Heart right ventricle (tissue), 16 donors: ENCODE results near the gene SOD3. TPM values are rescaled to one million over a fixed set of nuclear protein-coding genes. Genes with fewer than 3 reads are reported as not detected.

Experiments
- ATAC-seq, 8 donors: fragments of 200-7000 bp; cut with Tn5 transposase; one replicate each; pipeline ENCODE4 v1.9.1; 2020; ENCODE audit warnings: mild to moderate bottlenecking in 8 of 8, moderate library complexity in 8 of 8, moderate number of reproducible peaks in 1 of 8
- DNase-seq, 2 donors: peaks; one replicate each; pipeline ENCODE4 v3.0.0-alpha.2; 2020
- H3K27ac ChIP-seq, 10 donors: fragments of 200-600 bp; sonication (generic) in 2 of 10; one replicate each; pipeline versions ENCODE4 v1.5.0 to v1.8.0; 2020 to 2022; ENCODE audit warnings: mild to moderate bottlenecking in 3 of 10
- H3K27me3 ChIP-seq, 7 donors: fragments of 200-600 bp; one replicate each; pipeline ENCODE4 v1.8.0; 2021 to 2022; ENCODE audit warnings: mild to moderate bottlenecking in 2 of 7
- H3K36me3 ChIP-seq, 9 donors: fragments of 200-600 bp; sonication (generic) in 1 of 9; one replicate each; pipeline versions ENCODE4 v1.5.0 to v1.8.0; 2020 to 2022; ENCODE audit warnings: mild to moderate bottlenecking in 2 of 9
- H3K4me1 ChIP-seq, 9 donors: fragments of 200-600 bp; sonication (generic) in 1 of 9; one replicate each; pipeline versions ENCODE4 v1.5.0 to v1.8.0; 2020 to 2022; ENCODE audit warnings: mild to moderate bottlenecking in 4 of 9
- H3K4me3 ChIP-seq, 10 donors: fragments of 200-600 bp; sonication (generic) in 2 of 10; one replicate each; pipeline versions ENCODE4 v1.5.0 to v1.8.0; 2020 to 2022; ENCODE audit warnings: mild to moderate bottlenecking in 7 of 10, moderate library complexity in 2 of 10
- H3K9me3 ChIP-seq, 11 donors: fragments of 200-600 bp in 10 of 11; sonication (generic) in 2 of 11; one replicate each; pipeline versions ENCODE4 v1.5.0 to v1.8.0; 2013 to 2022; ENCODE audit warnings: mild to moderate bottlenecking in 2 of 11, control low read depth in 1 of 11, moderate library complexity in 1 of 11
- CTCF ChIP-seq, 9 donors: fragments of 200-600 bp; sonication (generic) in 2 of 9; IDR thresholded peaks; one replicate each; pipeline versions ENCODE4 v1.5.0 to v1.8.0; 2021 to 2022; ENCODE audit warnings: antibody characterized with exemption in 9 of 9, mild to moderate bottlenecking in 5 of 9, moderate library complexity in 1 of 9
- WGBS, 2 donors: extraction: QIAGEN DNeasy Blood & Tissue Kit; methylation state at CpG; one replicate each; pipeline ENCODE4 v1.1.7; 2013; ENCODE audit warnings: inconsistent platforms in 1 of 2; 5-methylcytosine and 5-hydroxymethylcytosine counted together
- intact Hi-C, 10 donors: fragments of 100-400 bp; cut with DNase I; formaldehyde crosslinking; loops; one replicate each; pipeline versions ENCODE4 v1.11.1 to v1.14.2; 2022
- polyA plus RNA-seq, 2 donors: library from polyadenylated mRNA; stranded (reverse); fragments of 200-250 nt; gene quantifications; one replicate each; pipeline ENCODE4 v1.2.3, GENCODE V29; 2013
- total RNA-seq, 10 donors: library from RNA; stranded (reverse); fragmentation: NEBNext Ultra II Directional in 3 of 10; extraction: Animal tissue kit (Norgen Biotek cat#: 25700) in 3 of 10; gene quantifications; one replicate each; pipeline versions ENCODE4 v1.2.1 to v1.2.4, GENCODE V29; 2021 to 2023
- donor health status: Arrhythmogenic right ventricular cardiomyopathy.
- donor health status: ischemic (EF 13 %, LVEDD 7.1; RV severe dilation, severe dysfunction).
- donor health status: healthy with polysubstance abuse.
- donor health status: DM: no; HTN: yes; CAD: no.
- donor health status: DM: no; HTN: no; CAD: no.
- donor health status: ischemic (EF 25% LVEDD 6.9; RV normal size, moderate dysfunction).
- donor health status: ischemic (EF 25% LVEDD 5.7; RV mildly dilated, moderate dysfunction).
- donor health status: healthy.
- donor health status: DM: yes; HTN: yes; CAD: no.
- donor health status: Ischemic cardiomyopathy.
- donor health status: ischemic (EF 35%, LVEDD 5.7; RV mildly dilated, moderate dysfunction).
- donor health status: nonischemic (EF 11% LVEDD 7.7; RV severe dilation, severe dysfunction).
- donor health status: DM: yes; HTN: yes; CAD: no.
- donor health status: PGD.
- donor health status: ischemic (EF 29% LVEDD 5.4; RV normal size, mild dysfunction).
- donor health status: nonischemic (EF 23%, LVEDD 6.1; RV moderate dilation, normal function).

SOD3 gene
- total and polyA plus RNA-seq, 12 donors, result 15.1 to 118 (median 52.4) TPM

GRCh38 chr4:24774452-24774851, 20.9 kb upstream of the SOD3 start:
- Histone ChIP-seq H3K27ac (no peak overlapping the region), H3K4me3 (no peak overlapping the region), H3K4me1 (peaks cover 0 to 25% (median 0%) of the 10 kb centered on the region in 9 donors), H3K9me3 (no peaks in the 10 kb centered on the region), H3K36me3 (no peaks in the 10 kb centered on the region), H3K27me3 (no peaks in the 10 kb centered on the region)
- TF ChIP-seq CTCF (IDR thresholded peaks at IDR 0.05), result no peak
- intact Hi-C loops, result no loop called here
- ATAC-seq (no peak), DNase-seq (no peak)
- WGBS, 2 donors, result 33 to 41% methylated on average over 2 of the region's 2 CpGs

GRCh38 chr4:24775032-24775605, 20.3 kb upstream of the SOD3 start:
- no peaks in the 10 kb centered on the region for H3K9me3 ChIP-seq
- no peak for DNase-seq
- no peak overlapping the region for H3K27ac ChIP-seq
- intact Hi-C loops, result no loop called here
- H3K36me3 ChIP-seq, result no peaks in the 10 kb centered on the region
- no peak for ATAC-seq
- H3K27me3 ChIP-seq, result no peaks in the 10 kb centered on the region
- TF ChIP-seq CTCF (IDR thresholded peaks at IDR 0.05), result no peak
- H3K4me3 ChIP-seq, result no peak overlapping the region
- WGBS, 2 donors, result 90 to 95% methylated on average over 2 of the region's 2 CpGs
- H3K4me1 ChIP-seq, result peaks cover 0 to 20% (median 0%) of the 10 kb centered on the region in 9 donors

- Histone ChIP-seq H3K9me3 (no peaks in the 10 kb centered on the region), H3K27me3 (no peaks in the 10 kb centered on the region), H3K4me1 (peaks cover 0 to 18% (median 1%) of the 10 kb centered on the region in 9 donors), H3K4me3 (no peak overlapping the region), H3K36me3 (no peaks in the 10 kb centered on the region), H3K27ac (no peak overlapping the region)
- WGBS, 2 donors, result 90 to 95% methylated on average over 3 of the region's 3 CpGs
- intact Hi-C loops, result no loop called here
- no peak for ATAC-seq
- no peak for TF ChIP-seq CTCF (IDR thresholded peaks at IDR 0.05)
- no peak for DNase-seq
Observed at GRCh38 chr4:24775750-24776149, 19.6 kb upstream of the SOD3 start.

GRCh38 chr4:24777536-24778463, 17.6 kb upstream of the SOD3 start:
- no peak overlapping the region for H3K4me3 ChIP-seq
- intact Hi-C loops, result no loop called here
- H3K36me3 ChIP-seq, result no peaks in the 10 kb centered on the region
- no peaks in the 10 kb centered on the region for H3K9me3 ChIP-seq
- 58 to 62% methylated on average over 11 of the region's 11 CpGs for WGBS, 2 donors
- peak overlapping the region in 5 of 10 donors; percentile 5 to 55 (median 39) for H3K27ac ChIP-seq
- H3K27me3 ChIP-seq, result no peaks in the 10 kb centered on the region
- DNase-seq (no peak), ATAC-seq (no peak)
- peaks cover 0 to 35% (median 22%) of the 10 kb centered on the region in 9 donors for H3K4me1 ChIP-seq
- TF ChIP-seq CTCF (IDR thresholded peaks at IDR 0.05), result no peak
